AG04449 (cell line): ENCODE results near the gene ABI2.
"Not testable (repeated sequence)": the region's sequence is repeated elsewhere in the genome, so short reads cannot be mapped to it uniquely, and the experiment has no call there.

Experiments
- CTCF ChIA-PET: fragments of 350-600 bp; formaldehyde crosslinking; extraction: SDS; loops from one replicate; lab custom pipeline; 2021; ENCODE audit warnings: antibody characterized with exemption; lab: Yijun Ruan, JAX
- POLR2A ChIA-PET: fragments of 400-600, 350-600 bp; formaldehyde crosslinking; extraction: SDS; loops from one replicate; lab custom pipeline; 2020; ENCODE audit warnings: antibody characterized with exemption, inconsistent platforms; lab: Yijun Ruan, JAX
- DNase-seq: peaks from one replicate; pipeline ENCODE4 v3.0.0-alpha.2; 2010; ENCODE audit warnings: low read depth, low spot score
- H3K4me3 ChIP-seq: 2 replicates; pipeline ENCODE4 v1.5.1; 2011; ENCODE audit warnings: low read depth, mild to moderate bottlenecking, control low read depth, low read length
- CTCF ChIP-seq: IDR thresholded peaks from one replicate; pipeline ENCODE4 v1.5.1; 2011; ENCODE audit warnings: mild to moderate bottlenecking, moderate library complexity, low read length, control low read depth, inconsistent platforms; ENCODE audit not compliant: insufficient read depth; ENCODE audit errors: missing control alignments

The ABI2 gene

GRCh38 chr2:203366639-203367466 lies 38.7 kb downstream of the ABI2 start:
- ChIA-PET POLR2A (no interaction called here), CTCF (no interaction called here)
- H3K4me3 ChIP-seq, result no peak overlapping the region
- TF ChIP-seq CTCF, result no peak
- DNase-seq, result no peak

GRCh38 chr2:203372706-203373105 lies 44.5 kb downstream of the ABI2 start:
- POLR2A ChIA-PET, result not testable (repeated sequence)

GRCh38 chr2:203376173-203376572 lies 48.0 kb downstream of the ABI2 start:
- ChIA-PET POLR2A (no interaction called here), CTCF (no interaction called here)
- no peak for TF ChIP-seq CTCF
- no peak overlapping the region for H3K4me3 ChIP-seq
- no peak for DNase-seq

More at GRCh38 chr2:203372706-203373105, 44.5 kb downstream of the ABI2 start:
- H3K4me3 ChIP-seq, CTCF ChIA-PET, DNase-seq: not testable (repeated sequence)

- ChIA-PET POLR2A (no interaction called here), CTCF (no interaction called here)
- H3K4me3 ChIP-seq, result no peak overlapping the region
- no peak for DNase-seq
- no peak for TF ChIP-seq CTCF
Measured at GRCh38 chr2:203379156-203379555, 51.0 kb downstream of the ABI2 start.

GRCh38 chr2:203383038-203383437 lies 54.8 kb downstream of the ABI2 start:
- TF ChIP-seq CTCF, result no peak
- ChIA-PET CTCF (no interaction called here), POLR2A (no interaction called here)
- H3K4me3 ChIP-seq, result no peak overlapping the region
- DNase-seq, result no peak

GRCh38 chr2:203388153-203388552 lies 60.0 kb downstream of the ABI2 start:
- CTCF ChIA-PET, POLR2A ChIA-PET, H3K4me3 ChIP-seq, DNase-seq: not testable (repeated sequence)

GRCh38 chr2:203394519-203395227 lies 66.5 kb downstream of the ABI2 start:
- ChIA-PET CTCF (no interaction called here), POLR2A (no interaction called here)
- TF ChIP-seq CTCF, result no peak
- no peak overlapping the region for H3K4me3 ChIP-seq
- no peak for DNase-seq
